Posterior cingulate gyrus (tissue), 11 donors: Measurements from ENCODE around the gene FOXP2.
A peak's percentile ranks its signal among the peaks of the same experiment; 100 is the strongest.
"Not testable (repeated sequence)": the region's sequence is repeated elsewhere in the genome, so short reads cannot be mapped to it uniquely, and the experiment has no call there.

Experiments
- DNase-seq, 10 donors: peaks; one replicate each; pipeline versions ENCODE4 v3.0.0 to v3.0.0-alpha.2; 2020 to 2021; ENCODE audit warnings: mixed read lengths in 3 of 10
- intact Hi-C: fragments of 100-400 bp; cut with DNase I; formaldehyde crosslinking; loops from one replicate; pipeline ENCODE4 v1.15.1; 2023

The FOXP2 gene

GRCh38 chr7:114488696-114489095, 74.1 kb downstream of the FOXP2 start:
- no peak for DNase-seq
- intact Hi-C loops: no loop called here

DNA sequence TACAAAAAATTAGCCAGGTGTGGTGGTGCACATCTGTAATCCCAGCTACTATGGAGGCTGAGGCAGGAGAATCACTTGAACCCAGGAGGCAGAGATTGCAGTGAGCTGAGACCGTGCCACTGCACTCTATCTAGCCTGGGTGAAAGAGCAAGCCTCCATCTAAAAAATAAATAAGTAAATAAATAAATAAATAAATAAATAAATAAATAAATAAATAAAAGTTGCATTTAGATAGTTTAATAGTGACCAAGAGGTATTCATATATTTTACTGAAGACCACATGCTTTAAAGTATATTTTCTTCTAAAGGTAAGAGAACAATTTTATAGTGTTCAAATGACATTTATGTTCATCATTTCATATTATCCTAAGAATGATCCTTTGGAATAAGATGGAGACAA, 82.9 kb downstream of the FOXP2 start:
- DNase-seq, intact Hi-C loops: not testable (repeated sequence)

DNA sequence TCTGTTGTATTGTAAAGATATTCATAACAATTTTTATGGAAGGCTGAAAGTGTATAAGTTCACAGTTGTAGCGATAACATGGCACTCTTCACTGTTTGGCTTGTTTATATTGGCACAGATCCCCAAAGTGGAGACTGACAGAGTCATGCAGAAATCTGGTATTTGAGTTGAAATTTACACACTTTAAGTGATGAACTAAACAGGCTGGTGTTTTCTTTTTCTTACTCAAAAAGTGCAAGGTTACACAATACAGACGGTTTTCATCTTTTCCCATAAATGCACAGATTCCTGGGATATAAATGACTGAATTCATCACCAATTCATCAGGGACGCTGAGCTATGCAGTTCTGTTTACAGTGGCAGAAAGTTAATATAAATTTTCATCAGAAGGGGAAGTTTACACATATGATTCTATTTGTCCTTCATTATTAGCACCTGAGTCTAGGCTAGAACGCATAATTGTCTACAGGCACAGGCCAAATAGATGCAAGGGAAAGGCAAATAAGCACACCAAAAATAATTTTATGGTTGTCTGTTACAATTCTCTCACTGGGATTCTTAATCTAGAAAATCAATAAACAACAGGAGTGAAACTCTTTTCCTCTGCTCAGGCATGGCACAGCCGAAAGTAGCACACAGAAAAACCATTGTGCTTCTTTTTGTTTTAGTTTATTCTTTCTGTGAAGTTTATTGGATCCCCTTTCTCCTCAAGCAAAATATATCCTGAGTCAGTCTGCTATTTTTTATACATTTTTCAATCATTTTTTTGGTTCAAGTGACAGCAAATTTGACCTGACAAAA, 88.0 kb downstream of the FOXP2 start:
- intact Hi-C loops: no loop called here
- no peak for DNase-seq

DNA sequence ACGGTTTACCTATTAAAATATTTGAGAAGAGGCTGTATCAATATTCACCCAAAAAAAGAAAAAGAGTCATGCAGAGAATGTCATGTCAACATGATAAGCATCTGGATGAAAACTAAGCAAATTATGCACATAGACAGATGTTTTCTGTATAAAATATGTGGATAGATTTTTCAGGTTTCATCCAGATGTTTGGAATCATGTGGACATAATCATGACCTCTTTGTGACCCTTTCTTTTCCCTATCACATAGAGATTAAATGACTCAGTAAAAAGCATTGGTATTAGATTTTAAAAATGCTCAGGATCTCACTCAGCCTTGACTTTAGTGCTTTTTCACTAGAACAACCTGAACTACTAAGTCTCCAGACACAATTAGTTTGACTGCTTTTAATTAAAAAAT, 90.0 kb downstream of the FOXP2 start:
- intact Hi-C loops: no loop called here
- no peak for DNase-seq

DNA sequence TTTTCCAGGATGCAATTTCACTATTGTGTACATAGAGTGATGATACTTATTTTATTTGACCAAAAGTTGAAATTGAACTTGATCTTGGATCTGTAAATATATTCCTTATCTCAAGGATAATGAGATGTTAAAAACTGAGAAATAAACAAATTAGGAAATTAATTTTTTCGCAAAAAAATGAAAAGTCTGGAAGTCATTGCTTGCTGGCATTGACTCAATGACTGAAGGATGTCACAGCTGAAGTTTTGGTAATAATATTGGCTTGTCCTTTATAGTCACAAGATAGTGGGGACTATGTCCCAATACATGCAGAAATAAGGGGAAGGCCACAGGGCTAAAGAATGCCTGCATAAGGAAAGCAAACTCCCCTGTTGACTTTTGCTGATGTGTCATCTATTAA, 92.8 kb downstream of the FOXP2 start:
- DNase-seq: no peak
- intact Hi-C loops: no loop called here

DNA sequence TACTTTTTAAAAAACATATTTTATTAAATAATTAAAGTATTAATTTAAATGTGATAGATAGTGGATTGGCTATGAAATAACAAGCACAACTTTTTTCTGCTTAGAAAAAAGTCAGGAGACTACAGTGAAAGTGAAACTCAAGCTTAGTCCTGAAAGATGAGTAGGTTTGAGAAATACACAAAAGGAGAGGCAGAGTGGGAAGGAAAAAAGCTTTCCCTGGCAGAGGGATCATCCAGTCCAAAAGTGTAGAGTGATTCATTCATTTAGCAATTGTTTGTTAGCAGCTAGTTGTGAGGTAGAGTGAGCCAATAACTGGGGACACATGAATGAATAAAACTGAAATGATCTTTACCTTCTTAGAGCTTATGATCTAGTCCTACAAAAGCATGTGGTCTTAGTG, 93.5 kb downstream of the FOXP2 start:
- DNase-seq: no peak
- intact Hi-C loops: no loop called here

DNA sequence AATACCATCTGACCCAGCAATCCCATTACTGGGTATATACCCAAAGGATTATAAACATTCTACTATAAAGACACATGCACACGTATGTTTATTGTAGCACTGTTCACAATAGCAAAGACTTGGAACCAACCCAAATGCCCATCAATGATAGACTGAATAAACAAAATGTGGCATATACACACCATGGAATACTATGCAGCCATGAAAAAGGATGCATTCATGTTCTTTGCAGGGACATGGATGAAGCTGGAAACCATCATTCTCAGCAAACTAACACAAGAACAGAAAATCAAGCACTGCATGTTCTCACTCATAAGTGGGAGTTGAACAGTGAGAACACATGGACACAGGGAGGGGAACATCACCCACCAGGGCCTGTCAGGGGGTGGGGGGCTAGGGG, 96.2 kb downstream of the FOXP2 start:
- DNase-seq, intact Hi-C loops: not testable (repeated sequence)

DNA sequence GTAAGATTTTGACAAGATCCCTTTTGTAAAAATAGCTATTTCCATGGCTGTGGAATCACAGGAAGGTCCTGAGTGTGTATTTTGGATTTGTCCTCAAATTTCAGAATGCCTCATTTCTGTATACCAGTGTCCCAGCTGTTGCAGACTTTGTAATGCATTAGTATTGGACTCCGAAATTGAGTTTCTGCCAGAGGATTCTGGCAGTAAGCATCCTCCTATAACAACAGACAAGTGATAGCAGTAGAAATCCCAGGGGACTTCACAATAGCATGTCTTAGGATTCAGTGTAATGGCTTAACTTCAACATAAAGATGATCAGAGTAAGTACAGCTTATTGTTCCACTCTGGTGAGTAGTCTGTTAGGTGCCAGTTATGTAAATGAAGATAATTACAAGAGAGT, 104.6 kb downstream of the FOXP2 start:
- intact Hi-C loops: no loop called here
- DNase-seq: no peak

- intact Hi-C loops: no loop called here
- DNase-seq: no peak
Measured at GRCh38 chr7:114522081-114522480, 107.5 kb downstream of the FOXP2 start.

DNA sequence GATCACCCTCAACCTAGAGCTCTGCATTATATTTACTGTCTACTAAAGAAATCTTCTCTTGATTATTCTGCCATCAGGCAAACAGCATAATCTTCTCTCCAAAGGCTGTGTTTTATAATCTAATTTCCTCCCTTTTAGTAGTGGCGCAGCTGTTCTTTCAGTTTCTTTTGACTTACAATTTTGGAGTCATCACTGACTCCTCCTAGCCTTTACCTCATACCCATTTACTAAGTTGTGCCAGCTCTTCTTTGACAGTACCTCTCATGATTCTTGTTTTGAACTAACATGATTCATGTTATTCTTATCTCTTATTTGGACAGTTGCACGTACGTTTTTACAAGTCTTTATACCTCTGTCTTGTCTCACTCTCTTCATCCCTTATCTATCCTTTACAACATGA, 113.0 kb downstream of the FOXP2 start:
- intact Hi-C loops: no loop called here
- DNase-seq: no peak

GRCh38 chr7:114530057-114530611, 115.5 kb downstream of the FOXP2 start:
- DNase-seq: no peak
- intact Hi-C loops: no loop called here

DNA sequence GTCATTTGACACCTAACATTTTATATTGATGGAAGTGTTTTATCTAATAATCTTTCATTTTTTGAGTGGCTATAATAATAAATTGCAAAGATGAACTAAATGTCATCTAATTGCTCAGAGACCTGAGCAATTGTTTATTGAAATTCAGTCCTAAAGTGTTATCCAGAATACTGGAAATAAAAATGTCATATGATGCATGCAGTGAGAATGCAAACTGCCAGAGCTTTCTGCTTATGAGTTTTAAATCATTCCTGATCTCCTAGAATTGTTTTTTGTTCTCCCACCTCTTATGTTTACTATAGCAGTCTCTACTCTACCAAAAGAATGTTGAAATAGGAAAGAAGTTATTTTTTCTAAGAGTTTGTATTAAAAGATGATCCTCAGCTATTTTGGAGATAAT, 116.7 kb downstream of the FOXP2 start:
- intact Hi-C loops: no loop called here
- no peak for DNase-seq

GRCh38 chr7:114533131-114533530, 118.5 kb downstream of the FOXP2 start:
- intact Hi-C loops: no loop called here
- DNase-seq: no peak

DNA sequence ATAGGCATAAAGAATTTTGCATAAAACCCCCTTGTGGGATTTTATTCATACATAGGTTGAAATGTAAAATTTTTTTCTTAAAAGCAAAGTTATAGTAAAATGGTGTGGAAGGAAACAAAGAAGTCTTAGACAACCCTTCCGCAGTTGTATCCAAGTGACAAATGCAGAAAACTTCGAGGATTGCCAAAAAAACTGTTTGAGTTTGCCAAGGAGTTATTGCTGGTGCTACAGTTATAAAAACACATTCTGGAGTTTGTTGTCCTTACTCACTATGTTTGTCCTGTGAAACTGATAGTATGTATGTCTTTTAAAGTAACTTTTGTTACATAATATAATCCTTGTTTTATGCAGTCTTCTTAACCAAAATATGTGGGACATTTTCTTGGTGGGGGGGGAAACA, 120.3 kb downstream of the FOXP2 start:
- DNase-seq: no peak
- intact Hi-C loops: no loop called here

DNA sequence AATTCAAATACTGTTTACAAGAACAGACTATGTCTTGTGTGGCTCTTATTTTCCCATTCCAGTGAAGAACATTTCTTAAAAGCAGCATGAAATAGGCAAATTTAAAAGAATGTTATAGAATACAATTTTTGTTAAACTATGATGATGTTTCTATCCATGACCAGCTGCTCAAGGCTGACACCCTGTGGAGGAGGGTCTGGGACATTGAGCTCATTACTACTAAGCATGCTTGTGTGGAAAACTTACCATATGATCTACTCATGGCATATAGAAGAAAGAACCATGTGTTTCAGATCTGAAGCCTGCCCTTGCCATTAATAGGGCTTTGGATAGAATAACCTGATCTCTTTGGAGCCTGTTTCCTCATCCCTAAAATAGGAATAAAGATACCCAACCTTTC, 125.0 kb downstream of the FOXP2 start:
- DNase-seq: no peak
- intact Hi-C loops: no loop called here

GRCh38 chr7:114540291-114540690, 125.7 kb downstream of the FOXP2 start:
- intact Hi-C loops: no loop called here
- DNase-seq: no peak

GRCh38 chr7:114547346-114547745, 132.7 kb downstream of the FOXP2 start:
- DNase-seq: peak in 2 of 10 donors; percentile 39 to 69
- intact Hi-C loops: not testable (repeated sequence)

DNA sequence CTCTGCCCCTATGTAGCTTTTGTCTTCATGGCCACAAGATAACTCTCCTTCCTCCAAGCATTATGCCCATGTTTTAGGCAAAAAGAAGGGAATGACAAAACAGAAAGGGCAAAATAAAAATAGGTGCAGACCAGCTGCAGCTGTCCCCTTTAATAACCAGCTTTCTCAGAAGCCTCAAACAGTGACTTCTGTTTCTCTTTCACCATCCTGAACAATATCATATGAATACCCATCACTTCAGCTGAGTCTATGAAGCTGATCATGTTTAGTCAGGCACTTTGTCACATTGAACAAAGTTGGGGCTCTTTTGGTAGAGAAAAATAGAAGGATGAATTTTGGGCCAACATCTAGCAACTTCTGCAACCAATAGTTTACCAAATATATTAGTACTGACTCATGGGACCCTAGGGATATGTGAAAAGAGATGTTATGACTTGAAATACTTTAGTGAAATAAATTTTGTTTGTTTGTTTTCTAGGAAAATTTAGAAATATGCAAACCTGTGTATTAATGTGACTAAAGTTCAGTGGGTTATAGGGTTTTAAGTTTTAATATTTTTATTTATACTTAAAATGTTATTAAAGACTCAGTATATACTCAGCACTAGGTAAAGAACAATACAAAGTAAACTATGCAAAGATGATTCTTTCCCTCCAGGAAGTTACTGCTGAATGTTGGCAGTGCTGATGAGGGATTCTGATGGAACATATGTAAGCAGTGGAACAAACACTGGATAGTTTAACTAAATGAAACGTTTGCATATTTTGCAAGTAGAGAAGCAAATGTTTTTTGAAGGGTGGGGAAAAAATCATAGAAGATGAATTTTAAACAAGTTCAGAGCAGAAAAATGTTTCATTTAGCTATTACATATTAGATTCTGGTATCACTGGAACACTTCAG, 133.7 kb downstream of the FOXP2 start:
- DNase-seq: no peak
- intact Hi-C loops: no loop called here

DNA sequence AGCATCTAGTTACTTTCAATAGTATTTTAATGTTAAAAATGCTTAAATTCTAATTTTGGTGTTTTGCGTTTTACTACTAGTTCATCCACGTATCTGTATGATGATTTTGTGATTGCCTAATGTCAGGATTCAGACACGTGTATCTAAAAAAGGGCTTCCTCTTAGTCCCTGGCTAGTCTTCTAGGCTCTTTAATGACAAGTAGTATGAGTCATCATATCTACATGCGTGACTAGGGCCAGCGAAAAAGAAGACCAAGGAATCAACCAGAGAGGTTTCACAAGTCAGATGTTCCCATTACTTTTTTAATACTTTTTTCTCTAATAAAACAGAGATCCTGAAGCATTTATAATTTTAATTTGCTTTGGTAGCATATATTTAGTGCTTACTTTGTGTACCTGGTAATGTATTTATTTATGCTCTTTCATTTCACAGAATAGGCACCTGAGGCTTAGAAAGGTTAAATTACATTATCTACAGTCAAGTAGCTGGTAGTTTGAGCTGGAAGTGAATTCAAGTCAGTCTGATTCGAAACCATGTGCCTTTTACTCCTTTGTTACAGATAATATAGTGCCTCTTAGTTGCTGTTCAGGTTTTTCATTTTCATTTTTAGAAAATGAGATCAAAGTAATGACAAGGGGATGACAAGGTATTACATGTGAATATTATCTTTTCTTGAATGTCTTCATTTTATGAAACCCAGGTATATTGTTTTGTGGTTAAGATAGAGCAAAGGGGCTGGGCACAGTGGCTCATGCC, 140.3 kb downstream of the FOXP2 start:
- no peak for DNase-seq
- intact Hi-C loops: no loop called here

- no peak for DNase-seq
- intact Hi-C loops: no loop called here
Measured at GRCh38 chr7:114567416-114567815, 152.8 kb downstream of the FOXP2 start.

DNA sequence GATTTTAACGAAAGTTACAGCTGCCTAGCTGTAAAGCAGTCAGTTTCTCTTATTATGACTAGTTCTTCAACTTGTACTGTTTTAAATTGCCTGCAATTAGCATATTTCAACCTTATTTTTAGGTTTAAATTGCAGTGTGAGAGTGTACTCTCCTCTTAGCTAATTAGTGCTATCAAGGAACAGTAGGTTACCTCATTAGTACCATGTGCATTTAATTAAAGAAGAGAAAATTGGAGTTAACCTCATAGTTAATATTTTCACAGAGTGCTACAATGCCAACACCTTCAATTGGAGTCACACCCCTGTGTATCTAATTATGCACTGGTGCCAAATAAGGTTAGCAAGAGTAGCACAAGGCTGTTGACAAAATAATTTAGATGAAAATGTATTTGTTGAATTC, 154.6 kb downstream of the FOXP2 start:
- no peak for DNase-seq
- intact Hi-C loops: no loop called here
